NCI-H146 treated with DMSO at 0.1 percent for 48 hours (cell line): ENCODE results near the gene COP1.
"Not testable (repeated sequence)": the region's sequence is repeated elsewhere in the genome, so short reads cannot be mapped to it uniquely, and the experiment has no call there.

Experiments
- DNase-seq: peaks from one replicate; lab custom pipeline; 2025; ENCODE audit not compliant: unreplicated experiment; lab: John Stamatoyannopoulos, UW

Gene COP1

GRCh38 chr1:176049582-176049981 is 157.5 kb downstream of the COP1 start:
- DNase-seq, result no peak

- no peak for DNase-seq
Measured at GRCh38 chr1:176046926-176047325, 160.2 kb downstream of the COP1 start.

- no peak for DNase-seq
Measured at GRCh38 chr1:176043537-176043936, 163.5 kb downstream of the COP1 start.

- DNase-seq, result no peak
Measured at GRCh38 chr1:176033881-176034280, 173.2 kb downstream of the COP1 start.

- DNase-seq, result no peak
Measured at GRCh38 chr1:176033474-176033873, 173.6 kb downstream of the COP1 start.

GRCh38 chr1:176032040-176032645 is 174.9 kb downstream of the COP1 start:
- DNase-seq, result no peak

- DNase-seq, result no peak
Measured at GRCh38 chr1:176029609-176030008, 177.5 kb downstream of the COP1 start.

GRCh38 chr1:176029155-176029554 is 177.9 kb downstream of the COP1 start:
- DNase-seq, result no peak

- peak; percentile 67 for DNase-seq
Measured at GRCh38 chr1:176027934-176028333, 179.2 kb downstream of the COP1 start.

GRCh38 chr1:176022574-176022973 is 184.5 kb downstream of the COP1 start:
- no peak for DNase-seq

GRCh38 chr1:176017722-176018121 is 189.4 kb downstream of the COP1 start:
- no peak for DNase-seq

GRCh38 chr1:176009951-176010350 is 197.1 kb downstream of the COP1 start:
- DNase-seq, result no peak

GRCh38 chr1:176007756-176008389 is 199.2 kb downstream of the COP1 start:
- not testable (repeated sequence) for DNase-seq

- DNase-seq, result not testable (repeated sequence)
Measured at GRCh38 chr1:175994660-175995059, 212.4 kb downstream of the COP1 start.

- DNase-seq, result not testable (repeated sequence)
Measured at GRCh38 chr1:175992825-175993224, 214.3 kb downstream of the COP1 start.

- DNase-seq, result not testable (repeated sequence)
Measured at GRCh38 chr1:175992202-175992601, 214.9 kb downstream of the COP1 start.

- no peak for DNase-seq
Measured at GRCh38 chr1:175984813-175985212, 222.3 kb downstream of the COP1 start.

GRCh38 chr1:175984057-175984812 is 222.9 kb downstream of the COP1 start:
- DNase-seq, result no peak

- not testable (repeated sequence) for DNase-seq
Measured at GRCh38 chr1:175983363-175983762, 223.7 kb downstream of the COP1 start.

GRCh38 chr1:175981128-175981527 is 226.0 kb downstream of the COP1 start:
- no peak for DNase-seq

GRCh38 chr1:175978926-175979325 is 228.2 kb downstream of the COP1 start:
- no peak for DNase-seq

- DNase-seq, result no peak
Measured at GRCh38 chr1:175978476-175978875, 228.6 kb downstream of the COP1 start.
